Body of pancreas (tissue), 4 donors: ENCODE results near the gene LCN15.

ENCODE experiments used
- POLR2A ChIP-seq, 3 donors: fragments of 450-650 bp; IDR thresholded peaks; one replicate each; pipeline ENCODE4 v1.6.1; 2016; ENCODE audit warnings: antibody characterized with exemption in 3 of 3, mild to moderate bottlenecking in 2 of 3
- TF ChIP-seq, protein P1 (sequence below), 7 experiments: fragments of 450-650 bp in 4 of 7; fragments of 200-600 bp in 3 of 7; sonication (generic) in 3 of 7; IDR thresholded peaks; one replicate each; pipeline ENCODE4 v1.5.1; 2016 to 2019; ENCODE audit warnings: antibody characterized with exemption in 7 of 7

DNA sequence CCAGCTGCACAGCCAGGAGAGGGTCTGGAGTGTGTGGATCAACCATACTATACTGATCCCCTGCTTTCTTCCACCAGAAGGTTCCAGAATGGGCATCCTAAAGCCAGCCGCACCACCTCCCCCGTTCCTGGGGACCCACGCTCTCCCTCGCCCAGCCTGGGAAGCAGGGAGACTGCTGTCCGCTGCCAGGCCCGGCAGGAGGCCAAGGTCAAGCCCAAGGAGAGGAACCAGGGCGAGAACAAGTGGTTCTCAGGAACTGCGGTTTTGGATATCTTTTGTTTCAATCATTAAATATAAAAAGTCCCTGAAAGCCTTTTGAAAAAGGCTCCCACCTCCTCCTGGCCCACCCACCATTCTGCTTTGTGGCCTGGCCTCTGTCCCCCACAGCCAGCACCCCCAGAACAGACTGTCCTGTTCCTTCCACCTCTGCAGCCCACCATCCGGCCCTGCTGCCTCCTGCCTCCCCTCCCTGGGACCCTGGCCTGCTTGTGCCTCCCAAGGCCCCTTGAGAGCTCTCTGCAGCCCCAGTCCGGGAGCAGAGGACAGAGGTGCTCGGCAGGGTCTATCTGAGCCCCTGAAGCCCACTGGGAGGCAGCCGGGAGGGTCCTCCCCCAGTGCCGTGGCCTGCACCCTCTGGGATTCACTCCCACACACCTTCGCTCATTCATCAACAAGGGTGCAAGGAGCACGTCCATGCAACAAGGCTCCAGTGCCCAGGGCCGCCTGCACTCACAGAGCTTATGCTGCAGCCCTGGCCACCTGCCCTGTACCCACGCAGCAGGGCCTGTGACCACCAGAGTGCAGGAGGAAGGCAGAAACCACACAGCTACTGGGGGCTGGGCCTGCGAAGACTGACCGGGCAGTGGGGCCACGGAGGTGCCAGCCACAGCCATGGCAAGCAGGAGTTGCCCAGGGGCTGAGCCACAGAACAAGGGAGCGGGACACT lies 15.4 kb downstream of the LCN15 start:
- TF ChIP-seq, protein P1, sequence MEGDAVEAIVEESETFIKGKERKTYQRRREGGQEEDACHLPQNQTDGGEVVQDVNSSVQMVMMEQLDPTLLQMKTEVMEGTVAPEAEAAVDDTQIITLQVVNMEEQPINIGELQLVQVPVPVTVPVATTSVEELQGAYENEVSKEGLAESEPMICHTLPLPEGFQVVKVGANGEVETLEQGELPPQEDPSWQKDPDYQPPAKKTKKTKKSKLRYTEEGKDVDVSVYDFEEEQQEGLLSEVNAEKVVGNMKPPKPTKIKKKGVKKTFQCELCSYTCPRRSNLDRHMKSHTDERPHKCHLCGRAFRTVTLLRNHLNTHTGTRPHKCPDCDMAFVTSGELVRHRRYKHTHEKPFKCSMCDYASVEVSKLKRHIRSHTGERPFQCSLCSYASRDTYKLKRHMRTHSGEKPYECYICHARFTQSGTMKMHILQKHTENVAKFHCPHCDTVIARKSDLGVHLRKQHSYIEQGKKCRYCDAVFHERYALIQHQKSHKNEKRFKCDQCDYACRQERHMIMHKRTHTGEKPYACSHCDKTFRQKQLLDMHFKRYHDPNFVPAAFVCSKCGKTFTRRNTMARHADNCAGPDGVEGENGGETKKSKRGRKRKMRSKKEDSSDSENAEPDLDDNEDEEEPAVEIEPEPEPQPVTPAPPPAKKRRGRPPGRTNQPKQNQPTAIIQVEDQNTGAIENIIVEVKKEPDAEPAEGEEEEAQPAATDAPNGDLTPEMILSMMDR (IDR thresholded peaks at IDR 0.05): no peak
- TF ChIP-seq POLR2A (IDR thresholded peaks at IDR 0.05): no peak
